ENCODE data around the gene AKAP5. TPM values are rescaled to one million over a fixed set of nuclear protein-coding genes. Genes with fewer than 3 reads are reported as not detected.

AKAP5 gene, protein sequence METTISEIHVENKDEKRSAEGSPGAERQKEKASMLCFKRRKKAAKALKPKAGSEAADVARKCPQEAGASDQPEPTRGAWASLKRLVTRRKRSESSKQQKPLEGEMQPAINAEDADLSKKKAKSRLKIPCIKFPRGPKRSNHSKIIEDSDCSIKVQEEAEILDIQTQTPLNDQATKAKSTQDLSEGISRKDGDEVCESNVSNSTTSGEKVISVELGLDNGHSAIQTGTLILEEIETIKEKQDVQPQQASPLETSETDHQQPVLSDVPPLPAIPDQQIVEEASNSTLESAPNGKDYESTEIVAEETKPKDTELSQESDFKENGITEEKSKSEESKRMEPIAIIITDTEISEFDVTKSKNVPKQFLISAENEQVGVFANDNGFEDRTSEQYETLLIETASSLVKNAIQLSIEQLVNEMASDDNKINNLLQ
- polyA plus RNA-seq (2013, experiment 1 of 2; ENCODE audit: insufficient read length), result 1.6 TPM
- 1.7 TPM for polyA plus RNA-seq (2013, experiment 2 of 2; ENCODE audit: insufficient read length)

GRCh38 chr14:64465191-64465822 is at the start of gene AKAP5:
Gene AKAP5 (plus strand): TSS chr14:64465499. CDS start chr14:64468395, 2,896 bp downstream.
- DNase-seq, result peak; percentile 39

DNA sequence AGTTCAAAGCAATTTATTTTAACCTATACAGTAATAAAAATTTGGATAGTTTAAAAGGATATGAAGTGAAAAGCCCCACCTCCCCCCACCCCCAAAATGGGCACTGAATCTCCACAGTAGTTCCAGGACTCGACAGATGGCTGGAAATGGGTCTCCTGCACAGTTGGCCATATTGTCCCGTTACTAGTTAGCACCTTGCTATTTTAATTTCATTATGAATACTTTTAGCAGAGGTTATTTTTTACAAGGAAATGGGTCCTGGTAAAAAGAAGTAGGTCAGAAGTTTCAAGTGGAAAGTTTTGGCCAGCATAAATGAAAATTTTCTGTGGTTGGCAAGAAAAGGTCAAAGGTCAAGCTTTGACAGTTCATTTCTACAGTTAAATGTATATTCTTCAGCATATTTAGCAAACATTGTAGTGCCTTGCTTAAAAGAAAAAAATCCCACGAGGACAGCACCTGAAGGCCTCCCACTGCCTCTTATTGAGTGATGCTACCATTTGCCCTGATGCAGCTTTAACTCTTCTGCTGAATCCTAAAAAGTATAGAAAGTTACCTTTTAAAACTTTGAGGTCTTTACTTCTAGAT is 48.9 kb upstream of the AKAP5 start:
- no peak for DNase-seq

DNA sequence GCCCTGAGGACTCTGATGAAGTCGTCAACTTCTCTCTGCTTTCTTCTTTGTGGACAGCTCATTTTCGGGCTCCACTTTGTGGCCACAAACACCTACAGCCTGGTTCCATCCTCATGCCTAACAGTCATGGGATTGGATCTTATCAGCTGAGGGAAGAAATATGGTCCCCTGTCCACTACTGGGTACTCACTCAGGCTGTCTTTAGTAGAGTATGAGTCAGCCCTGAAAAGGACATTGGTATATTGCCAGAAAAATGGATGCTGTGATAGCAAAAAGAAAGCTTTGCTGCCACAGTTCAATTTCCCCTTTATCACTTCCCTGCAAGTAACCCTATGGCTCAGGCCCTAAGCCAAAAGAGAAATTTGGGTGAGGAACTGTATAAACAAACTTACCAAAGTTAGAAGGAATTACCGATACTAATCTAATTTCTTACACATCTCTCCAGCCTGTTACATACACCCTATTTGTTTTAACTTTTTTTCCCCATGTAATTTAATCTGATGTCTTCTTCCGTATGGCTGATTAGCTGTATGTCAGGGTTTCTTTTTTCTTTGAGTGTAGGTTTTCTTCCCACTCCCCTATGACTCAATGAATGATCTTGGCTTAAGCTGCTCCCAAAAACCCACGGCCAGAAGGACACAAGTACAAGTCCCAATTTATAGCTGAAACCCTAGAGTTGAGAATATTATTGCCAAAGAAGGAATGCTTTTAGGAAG is 48.1 kb upstream of the AKAP5 start:
- peak; percentile 5 for DNase-seq

DNA sequence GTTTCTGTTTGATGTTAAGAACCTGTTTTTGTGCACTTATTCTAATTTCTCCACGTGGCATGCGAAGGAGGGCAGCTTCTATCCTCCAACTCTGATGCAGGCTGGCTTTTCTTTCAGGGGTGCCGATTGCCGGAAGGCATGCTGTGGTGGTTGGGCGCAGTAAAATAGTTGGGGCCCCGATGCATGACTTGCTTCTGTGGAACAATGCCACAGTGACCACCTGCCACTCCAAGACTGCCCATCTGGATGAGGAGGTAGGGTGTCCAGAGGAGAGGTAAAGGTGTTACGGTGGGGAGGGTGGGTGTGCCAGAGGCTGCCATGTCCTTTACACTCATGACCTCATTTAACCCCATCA is 47.6 kb upstream of the AKAP5 start:
- DNase-seq, result no peak

DNA sequence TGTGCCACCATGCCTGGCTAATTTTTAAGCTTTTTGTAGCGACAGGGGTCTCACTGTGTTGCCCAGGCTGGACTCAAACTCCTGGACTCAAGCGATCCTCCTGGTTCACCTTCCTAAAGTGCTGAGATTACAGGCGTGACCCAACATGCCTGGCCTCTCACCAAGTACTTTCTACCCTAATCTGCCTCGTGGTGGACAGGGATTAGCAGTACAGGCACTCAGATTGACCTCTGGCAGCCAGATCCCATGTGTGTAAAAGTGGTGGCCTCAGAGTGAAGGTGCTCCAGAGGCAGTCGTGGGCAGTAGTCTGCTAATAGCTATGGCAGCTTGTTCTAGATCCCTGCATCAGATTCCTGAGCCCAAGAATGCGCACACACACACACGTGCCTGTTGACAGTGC is 46.3 kb upstream of the AKAP5 start:
- DNase-seq, result no peak

DNA sequence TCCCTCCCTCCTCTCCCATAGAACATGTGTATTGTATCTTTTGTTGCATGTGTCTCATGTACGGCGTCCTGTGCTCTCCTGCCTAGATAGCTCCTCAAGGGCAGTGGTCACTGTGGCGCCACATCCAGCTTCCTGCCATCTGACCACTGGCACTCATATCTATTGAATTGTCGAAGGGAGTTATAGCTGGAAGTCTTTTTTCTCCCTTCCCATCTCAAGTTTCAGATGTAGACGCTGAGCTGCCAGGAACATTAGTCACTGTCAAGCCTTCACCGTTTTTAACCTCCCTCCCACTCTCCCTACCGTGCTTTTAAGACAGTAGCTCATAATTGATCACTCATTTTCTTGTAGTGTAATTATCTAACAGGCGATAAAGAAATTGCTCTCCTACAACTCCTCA is 44.1 kb upstream of the AKAP5 start:
- peak; percentile 70 for DNase-seq

GRCh38 chr14:64422005-64422404 is 43.3 kb upstream of the AKAP5 start:
- DNase-seq, result no peak

GRCh38 chr14:64422756-64423155 is 42.5 kb upstream of the AKAP5 start:
- DNase-seq, result no peak

GRCh38 chr14:64423987-64424386 is 41.3 kb upstream of the AKAP5 start:
- DNase-seq, result peak; percentile 71

- no peak for DNase-seq
These were observed 30.8 kb upstream of the AKAP5 start for GRCh38 chr14:64434528-64434927.

DNA sequence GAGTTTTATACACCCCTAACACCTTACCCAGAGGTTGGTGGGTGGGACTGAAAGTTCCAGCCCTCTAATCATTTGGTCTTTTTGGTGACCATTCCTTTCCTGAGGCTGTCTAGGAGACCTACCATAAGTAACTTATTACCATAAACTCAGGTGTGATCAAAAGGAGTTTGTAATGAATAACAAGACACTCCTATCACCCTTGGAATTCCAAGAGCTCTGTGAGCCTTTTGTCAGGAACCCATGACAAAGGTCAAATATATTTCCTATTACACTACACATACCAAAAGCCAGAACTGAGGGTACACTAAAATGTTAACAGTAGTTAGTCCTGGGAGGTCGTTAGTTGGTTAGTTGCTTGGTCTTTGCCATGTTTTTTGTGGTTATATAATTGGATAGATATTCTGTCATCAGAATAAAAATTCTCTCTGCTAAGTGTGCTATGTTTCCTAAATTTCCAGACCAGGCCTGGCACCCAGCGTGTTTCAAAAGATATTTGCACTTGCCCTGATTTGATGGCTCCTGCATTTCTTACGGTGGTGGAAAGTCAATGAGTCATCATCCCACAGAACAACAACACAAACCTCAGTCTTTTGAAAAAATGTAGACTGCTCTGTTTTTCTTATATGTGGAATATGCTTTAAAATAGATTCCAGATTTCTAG is 27.0 kb upstream of the AKAP5 start:
- peak; percentile 95 for DNase-seq

DNA sequence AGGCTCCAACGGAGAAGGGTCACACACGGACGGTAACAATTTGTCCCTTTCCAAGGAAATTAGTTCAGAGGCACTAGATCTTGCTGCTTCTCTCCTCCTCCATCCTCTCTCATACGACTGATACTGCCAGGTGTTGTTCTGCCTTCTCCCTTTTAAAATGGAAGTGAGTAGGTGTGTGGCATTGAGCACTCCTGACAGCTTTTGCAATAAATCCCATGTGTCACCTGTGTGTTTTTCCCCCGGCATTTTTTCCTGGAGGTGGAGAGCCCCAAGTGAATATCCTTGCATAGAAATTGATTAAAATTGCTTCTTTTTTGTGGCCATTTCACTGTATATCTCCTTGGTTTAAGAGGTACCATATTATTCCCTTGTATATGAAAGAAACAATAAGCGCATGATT is 26.2 kb upstream of the AKAP5 start:
- no peak for DNase-seq

DNA sequence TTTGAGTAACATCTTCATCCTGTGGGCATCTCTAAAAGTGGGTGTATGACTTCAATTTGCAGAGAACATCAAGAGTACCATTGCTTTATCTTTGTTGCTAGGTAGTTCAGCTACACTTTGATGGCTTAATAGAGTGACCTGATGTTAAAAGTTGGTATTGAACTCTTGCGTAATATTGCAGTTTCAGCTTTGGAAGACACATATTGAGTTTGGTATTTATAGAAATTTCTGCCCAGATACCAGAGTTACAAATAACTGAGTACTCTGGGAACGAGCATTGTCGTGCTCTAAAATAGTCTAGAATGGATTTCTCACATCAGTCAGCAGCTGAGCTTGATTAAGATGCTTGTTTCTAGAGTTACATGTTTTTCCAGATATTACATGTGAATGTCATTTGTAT is 24.8 kb upstream of the AKAP5 start:
- DNase-seq, result peak; percentile 24

GRCh38 chr14:64442300-64442988 is 22.9 kb upstream of the AKAP5 start:
- DNase-seq, result no peak

GRCh38 chr14:64444140-64444539 is 21.2 kb upstream of the AKAP5 start:
- DNase-seq, result no peak

- DNase-seq, result peak; percentile 84
These were observed 20.1 kb upstream of the AKAP5 start for GRCh38 chr14:64444984-64445845.

GRCh38 chr14:64447876-64448670 is 17.2 kb upstream of the AKAP5 start:
- DNase-seq, result no peak

GRCh38 chr14:64450255-64450654 is 15.0 kb upstream of the AKAP5 start:
- DNase-seq, result no peak

GRCh38 chr14:64454671-64455070 is 10.6 kb upstream of the AKAP5 start:
- DNase-seq, result no peak

Measured in fibroblast of skin of abdomen (primary cell).